ENCODE data around the gene PSMD5. TPM values are rescaled to one million over a fixed set of nuclear protein-coding genes. Genes with fewer than 3 reads are reported as not detected.

PSMD5 gene
- total RNA-seq, 1 donor from 2014 or later, result 27.5 TPM

GRCh38 chr9:120874226-120875194 lies 31.8 kb upstream of the PSMD5 start:
- H3K36me3 ChIP-seq, result peaks cover 0 to 3% of the 10 kb centered on the region in 2 donors
- no peak for TF ChIP-seq POLR2AphosphoS5 (IDR thresholded peaks at IDR 0.05; ENCODE audit: insufficient read depth in 1 of 2, low read depth in 1 of 2)
- TF ChIP-seq POLR2A (IDR thresholded peaks at IDR 0.05), result no peak
- TF ChIP-seq, protein P1, sequence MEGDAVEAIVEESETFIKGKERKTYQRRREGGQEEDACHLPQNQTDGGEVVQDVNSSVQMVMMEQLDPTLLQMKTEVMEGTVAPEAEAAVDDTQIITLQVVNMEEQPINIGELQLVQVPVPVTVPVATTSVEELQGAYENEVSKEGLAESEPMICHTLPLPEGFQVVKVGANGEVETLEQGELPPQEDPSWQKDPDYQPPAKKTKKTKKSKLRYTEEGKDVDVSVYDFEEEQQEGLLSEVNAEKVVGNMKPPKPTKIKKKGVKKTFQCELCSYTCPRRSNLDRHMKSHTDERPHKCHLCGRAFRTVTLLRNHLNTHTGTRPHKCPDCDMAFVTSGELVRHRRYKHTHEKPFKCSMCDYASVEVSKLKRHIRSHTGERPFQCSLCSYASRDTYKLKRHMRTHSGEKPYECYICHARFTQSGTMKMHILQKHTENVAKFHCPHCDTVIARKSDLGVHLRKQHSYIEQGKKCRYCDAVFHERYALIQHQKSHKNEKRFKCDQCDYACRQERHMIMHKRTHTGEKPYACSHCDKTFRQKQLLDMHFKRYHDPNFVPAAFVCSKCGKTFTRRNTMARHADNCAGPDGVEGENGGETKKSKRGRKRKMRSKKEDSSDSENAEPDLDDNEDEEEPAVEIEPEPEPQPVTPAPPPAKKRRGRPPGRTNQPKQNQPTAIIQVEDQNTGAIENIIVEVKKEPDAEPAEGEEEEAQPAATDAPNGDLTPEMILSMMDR (IDR thresholded peaks at IDR 0.05), result no peak
- no peak overlapping the region for H3K4me3 ChIP-seq
- no peak for DNase-seq (ENCODE audit: extremely low spot score in 2 of 2)
- no peaks in the 10 kb centered on the region for H3K9me3 ChIP-seq
- H3K4me1 ChIP-seq, result peaks cover 25% of the 10 kb centered on the region
- intact Hi-C loops (cut with DNase I), result no loop called here
- H3K27ac ChIP-seq, result no peak overlapping the region
- no peaks in the 10 kb centered on the region for H3K27me3 ChIP-seq

GRCh38 chr9:120873512-120873911 lies 30.8 kb upstream of the PSMD5 start:
- intact Hi-C loops (cut with DNase I), result no loop called here
- no peak for DNase-seq (ENCODE audit: extremely low spot score in 2 of 2)
- H3K4me3 ChIP-seq, result no peak overlapping the region

GRCh38 chr9:120872791-120873502 lies 30.2 kb upstream of the PSMD5 start:
- H3K27me3 ChIP-seq, result no peaks in the 10 kb centered on the region
- no peak for DNase-seq (ENCODE audit: extremely low spot score in 2 of 2)
- intact Hi-C loops (cut with DNase I), result no loop called here
- no peak for TF ChIP-seq POLR2A (IDR thresholded peaks at IDR 0.05)
- TF ChIP-seq, protein P1 (IDR thresholded peaks at IDR 0.05), result no peak
- TF ChIP-seq POLR2AphosphoS5 (IDR thresholded peaks at IDR 0.05; ENCODE audit: insufficient read depth in 1 of 2, low read depth in 1 of 2), result no peak
- H3K27ac ChIP-seq, result no peak overlapping the region
- peaks cover 29% of the 10 kb centered on the region for H3K4me1 ChIP-seq
- no peaks in the 10 kb centered on the region for H3K9me3 ChIP-seq
- H3K36me3 ChIP-seq, result peaks cover 0 to 3% of the 10 kb centered on the region in 2 donors
- H3K4me3 ChIP-seq, result no peak overlapping the region

More at GRCh38 chr9:120873512-120873911, 30.8 kb upstream of the PSMD5 start:
- no peak overlapping the region for H3K27ac ChIP-seq
- H3K4me1 ChIP-seq, result peaks cover 29% of the 10 kb centered on the region
- H3K9me3 ChIP-seq, result no peaks in the 10 kb centered on the region
- peaks cover 0 to 3% of the 10 kb centered on the region in 2 donors for H3K36me3 ChIP-seq
- no peaks in the 10 kb centered on the region for H3K27me3 ChIP-seq
- TF ChIP-seq, protein P1 (IDR thresholded peaks at IDR 0.05), result no peak
- no peak for TF ChIP-seq POLR2A (IDR thresholded peaks at IDR 0.05)
- TF ChIP-seq POLR2AphosphoS5 (IDR thresholded peaks at IDR 0.05; ENCODE audit: insufficient read depth in 1 of 2, low read depth in 1 of 2), result no peak

DNA sequence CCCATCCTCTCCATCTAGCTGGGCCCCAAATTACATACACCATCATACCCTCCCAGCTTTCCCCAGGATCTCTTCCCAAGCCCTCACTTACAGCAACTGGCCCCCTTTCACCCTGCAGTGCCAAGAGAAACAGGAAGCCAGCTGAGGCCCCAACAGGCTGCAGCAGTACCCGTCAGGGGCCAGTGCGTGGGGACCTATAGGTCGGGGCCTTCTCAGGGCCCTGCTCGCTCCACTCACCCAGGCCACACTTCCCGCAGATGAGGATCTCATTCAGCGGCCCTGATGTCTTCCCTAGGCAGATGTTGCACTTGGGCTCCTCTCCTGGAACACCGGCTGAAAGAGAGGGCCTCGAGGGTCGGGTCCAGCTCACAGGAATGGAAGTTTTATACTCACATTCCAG lies 27.5 kb upstream of the PSMD5 start:
- intact Hi-C loops (cut with DNase I), result no loop called here
- Histone ChIP-seq H3K36me3 (peaks cover 0 to 8% of the 10 kb centered on the region in 2 donors), H3K4me3 (no peak overlapping the region), H3K9me3 (no peaks in the 10 kb centered on the region), H3K27ac (peak overlapping the region; percentile 91), H3K27me3 (no peaks in the 10 kb centered on the region), H3K4me1 (peaks cover 15% of the 10 kb centered on the region)
- no peak for DNase-seq (ENCODE audit: extremely low spot score in 2 of 2)
- TF ChIP-seq POLR2A (IDR thresholded peaks at IDR 0.05), result no peak
- TF ChIP-seq POLR2AphosphoS5 (IDR thresholded peaks at IDR 0.05; ENCODE audit: insufficient read depth in 1 of 2, low read depth in 1 of 2), result no peak
- TF ChIP-seq, protein P1 (IDR thresholded peaks at IDR 0.05), result no peak
